ENCODE data around the gene DYNC1H1. TPM values are rescaled to one million over a fixed set of nuclear protein-coding genes. Genes with fewer than 3 reads are reported as not detected.

DYNC1H1 gene
- total RNA-seq, 4 donors from 2014 or later = 261 to 376 (median 317) TPM

- H3K27me3 ChIP-seq = no peaks in the 10 kb centered on the region
- no peaks in the 10 kb centered on the region for H3K9me3 ChIP-seq
- 49 to 59% methylated on average over 5 to 6 of the region's 7 CpGs for WGBS, 2 donors
- H3K4me1 ChIP-seq = peaks cover 0 to 22% (median 5%) of the 10 kb centered on the region in 3 donors
- no peak overlapping the region for H3K4me3 ChIP-seq
- no peak for TF ChIP-seq POLR2A (IDR thresholded peaks at IDR 0.05)
- TF ChIP-seq, protein P1, sequence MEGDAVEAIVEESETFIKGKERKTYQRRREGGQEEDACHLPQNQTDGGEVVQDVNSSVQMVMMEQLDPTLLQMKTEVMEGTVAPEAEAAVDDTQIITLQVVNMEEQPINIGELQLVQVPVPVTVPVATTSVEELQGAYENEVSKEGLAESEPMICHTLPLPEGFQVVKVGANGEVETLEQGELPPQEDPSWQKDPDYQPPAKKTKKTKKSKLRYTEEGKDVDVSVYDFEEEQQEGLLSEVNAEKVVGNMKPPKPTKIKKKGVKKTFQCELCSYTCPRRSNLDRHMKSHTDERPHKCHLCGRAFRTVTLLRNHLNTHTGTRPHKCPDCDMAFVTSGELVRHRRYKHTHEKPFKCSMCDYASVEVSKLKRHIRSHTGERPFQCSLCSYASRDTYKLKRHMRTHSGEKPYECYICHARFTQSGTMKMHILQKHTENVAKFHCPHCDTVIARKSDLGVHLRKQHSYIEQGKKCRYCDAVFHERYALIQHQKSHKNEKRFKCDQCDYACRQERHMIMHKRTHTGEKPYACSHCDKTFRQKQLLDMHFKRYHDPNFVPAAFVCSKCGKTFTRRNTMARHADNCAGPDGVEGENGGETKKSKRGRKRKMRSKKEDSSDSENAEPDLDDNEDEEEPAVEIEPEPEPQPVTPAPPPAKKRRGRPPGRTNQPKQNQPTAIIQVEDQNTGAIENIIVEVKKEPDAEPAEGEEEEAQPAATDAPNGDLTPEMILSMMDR (IDR thresholded peaks at IDR 0.05) = no peak
- intact Hi-C loops (cut with DNase I) = loop anchor here (5.0 kb wide), 1 partner anchor 135 kb away; the partner anchor contains the start of gene DYNC1H1
- DNase-seq = no peak
- H3K36me3 ChIP-seq = no peaks in the 10 kb centered on the region
- no peak overlapping the region for H3K27ac ChIP-seq
These were observed 133.2 kb downstream of the DYNC1H1 start for GRCh38 chr14:102097441-102098135.

DNA sequence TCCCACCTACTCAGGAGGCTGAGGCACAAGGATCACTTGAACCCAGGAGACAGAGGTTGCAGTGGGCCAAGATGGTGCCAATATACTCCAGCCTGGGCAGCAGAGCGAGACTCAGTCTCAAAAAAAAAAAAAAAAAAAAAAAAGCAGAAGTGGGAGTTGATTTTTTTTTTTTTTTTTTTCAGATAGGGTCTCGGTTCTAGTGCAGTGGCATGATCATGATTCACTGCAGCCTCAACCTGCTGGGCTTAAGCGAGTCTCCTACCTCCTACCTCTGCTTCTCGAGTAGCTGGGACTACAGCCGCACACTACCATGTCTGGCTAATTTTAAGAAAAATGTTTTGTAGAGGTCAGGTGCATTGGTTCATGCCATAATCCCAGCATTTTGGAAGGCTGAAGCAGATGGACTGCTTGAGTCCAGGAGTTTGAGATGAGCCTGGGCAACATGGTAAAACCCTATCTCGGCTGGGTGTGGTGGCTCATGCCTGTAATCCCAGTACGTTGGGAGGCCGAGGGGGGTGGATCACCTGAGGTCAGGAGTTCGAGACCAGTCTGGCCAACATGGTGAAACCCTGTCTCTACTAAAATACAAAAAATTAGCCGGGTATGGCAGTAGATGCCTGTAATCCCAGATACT lies 138.8 kb downstream of the DYNC1H1 start:
- H3K4me3 ChIP-seq = no peak overlapping the region
- no peaks in the 10 kb centered on the region for H3K9me3 ChIP-seq
- H3K27me3 ChIP-seq = no peaks in the 10 kb centered on the region
- TF ChIP-seq, protein P1 (IDR thresholded peaks at IDR 0.05) = no peak
- TF ChIP-seq POLR2A (IDR thresholded peaks at IDR 0.05) = no peak
- DNase-seq = no peak
- H3K4me1 ChIP-seq = no peaks in the 10 kb centered on the region
- no peak overlapping the region for H3K27ac ChIP-seq
- H3K36me3 ChIP-seq = no peaks in the 10 kb centered on the region
- WGBS, 2 donors = 77 to 87% methylated on average over 10 of the region's 10 CpGs
- intact Hi-C loops (cut with DNase I) = no loop called here

GRCh38 chr14:102105369-102105768 lies 141.0 kb downstream of the DYNC1H1 start:
- intact Hi-C loops (cut with DNase I) = no loop called here
- no peak for DNase-seq
- Histone ChIP-seq H3K27me3 (no peaks in the 10 kb centered on the region), H3K9me3 (peaks cover 0 to 6% (median 0%) of the 10 kb centered on the region in 3 donors), H3K4me3 (no peak overlapping the region), H3K36me3 (no peaks in the 10 kb centered on the region), H3K4me1 (no peaks in the 10 kb centered on the region), H3K27ac (no peak overlapping the region)
- TF ChIP-seq POLR2A (IDR thresholded peaks at IDR 0.05) = no peak
- TF ChIP-seq, protein P1 (IDR thresholded peaks at IDR 0.05) = no peak
- WGBS, 2 donors = 67 to 78% methylated on average over 4 of the region's 4 CpGs

Small RNA genes lying within 50 kb of the gene (small RNA-seq; reads per million reads assigned to genes)
- gene AL118558.2 (0 reads per million in 4 donors), gene RN7SL472P (0 reads per million in 4 donors)

Other genes starting within 250 kb of the DYNC1H1 start
- 10 to 100 TPM; 66.3 to 92.3 (median 83.4) TPM for gene PPP2R5C, start 202.9 kb upstream of the DYNC1H1 start, total RNA-seq
- 100 to 1,000 TPM; 224 to 950 (median 420) TPM for gene HSP90AA1, start 122.5 kb downstream of the DYNC1H1 start, total RNA-seq
- gene WDR20, start 175.3 kb downstream of the DYNC1H1 start, total RNA-seq = 10 to 100 TPM; 16.0 to 21.9 (median 19.1) TPM

Data from esophagus squamous epithelium (tissue), 5 donors.